HCT116 (cell line): ENCODE data around the gene CDHR5. TPM values are rescaled to one million over a fixed set of nuclear protein-coding genes. Genes with fewer than 3 reads are reported as not detected.

Experiments
- ATAC-seq: fragments of 200-7000 bp; cut with Tn5 transposase; 2 replicates; pipeline ENCODE4 v1.9.1; 2020; ENCODE audit warnings: mild to moderate bottlenecking, moderate library complexity
- BruUV-seq: library from RNA; stranded (reverse); fragments of 400-500 nt; replicated peaks from 2 replicates; lab custom pipeline; 2021; lab: Mats Ljungman, UMichigan
- CTCF ChIA-PET: fragments of 300-600 bp; sonication (Branson Sonifier 250); formaldehyde crosslinking; loops from one replicate; lab custom pipeline; 2021; ENCODE audit warnings: antibody characterized with exemption; lab: Charles Lee
- POLR2A ChIA-PET: fragments of 300-600, 350-600 bp; sonication (Branson Sonifier 250); formaldehyde crosslinking; loops from one replicate; lab custom pipeline; 2021; ENCODE audit warnings: antibody characterized with exemption; lab: Charles Lee
- RAD21 ChIA-PET, 2 experiments: fragments of 300-600 bp; sonication (Branson Sonifier 250); formaldehyde crosslinking; loops; one replicate each; lab custom pipeline; 2023; ENCODE audit warnings: low total read pairs in 2 of 2; ENCODE audit not compliant: uncharacterized antibody in 2 of 2, unreplicated experiment in 2 of 2, low non-redundant PET in 1 of 2; lab: Charles Lee
- DNase-seq: peaks from one replicate; pipeline ENCODE4 v3.0.0-alpha.2; 2010; ENCODE audit warnings: low read depth, low spot score
- H2AFZ ChIP-seq: fragments of 200-600 bp; shearing (Covaris generic), sonication (generic); 2 replicates; pipeline ENCODE4 v1.6.1; 2017; ENCODE audit warnings: low read depth, mixed run types, mixed read lengths, antibody characterized with exemption, low read length; ENCODE audit not compliant: poor library complexity, severe bottlenecking
- H3K27ac ChIP-seq: 2 replicates; pipeline ENCODE4 v1.5.1; 2012; ENCODE audit warnings: low read depth, low read length
- H3K27me3 ChIP-seq: fragments of 200-600 bp; sonication (generic); 2 replicates; pipeline ENCODE4 v1.6.1; 2016; ENCODE audit warnings: mixed run types, low read length, mixed read lengths; ENCODE audit not compliant: insufficient read depth
- H3K36me3 ChIP-seq, 2 experiments: fragments of 200-500 bp in 1 of 2; fragments of 200-600 bp in 1 of 2; sonication (Bioruptor generic) in 1 of 2; sonication (generic) in 1 of 2; 2 replicates each; pipeline versions ENCODE4 v1.5.1 to v1.6.1; 2014 to 2016; ENCODE audit warnings: low read length in 2 of 2, inconsistent platforms in 1 of 2, mixed read lengths in 1 of 2, mixed run types in 1 of 2; ENCODE audit not compliant: insufficient read depth in 2 of 2, control insufficient read depth in 1 of 2
- H3K4me1 ChIP-seq, 2 experiments: fragments of 200-600 bp in 1 of 2; sonication (generic) in 1 of 2; 2 replicates each; pipeline versions ENCODE4 v1.5.1 to v1.6.1; 2012 to 2017; ENCODE audit warnings: low read length in 2 of 2, inconsistent platforms in 1 of 2, mild to moderate bottlenecking in 1 of 2, mixed read lengths in 1 of 2, mixed run types in 1 of 2, moderate library complexity in 1 of 2; ENCODE audit not compliant: insufficient read depth in 2 of 2, control insufficient read depth in 1 of 2
- H3K4me2 ChIP-seq: fragments of 200-600 bp; sonication (generic); 2 replicates; pipeline ENCODE4 v1.6.1; 2017; ENCODE audit warnings: mixed run types, low read length, mixed read lengths
- H3K4me3 ChIP-seq, 2 experiments: fragments of 200-600 bp in 1 of 2; sonication (generic) in 1 of 2; replicated peaks in 1 of 2; 2 replicates each; pipeline ENCODE4 v1.5.1; 2011 to 2016; ENCODE audit warnings: low read length in 2 of 2, control low read depth in 1 of 2, low read depth in 1 of 2, mild to moderate bottlenecking in 1 of 2, mixed read lengths in 1 of 2, mixed run types in 1 of 2
- H3K79me2 ChIP-seq: fragments of 200-600 bp; sonication (generic); 2 replicates; pipeline ENCODE4 v1.6.1; 2017; ENCODE audit warnings: mild to moderate bottlenecking, mixed run types, low read length, moderate library complexity, mixed read lengths; ENCODE audit not compliant: insufficient read depth
- H3K9ac ChIP-seq: fragments of 200-600 bp; sonication (generic); 2 replicates; pipeline ENCODE4 v1.6.1; 2016; ENCODE audit warnings: low read length, mixed read lengths
- H3K9me2 ChIP-seq: fragments of 200-600 bp; sonication (generic), shearing (Covaris generic); 2 replicates; pipeline ENCODE4 v1.6.1; 2017; ENCODE audit warnings: mixed run types, mild to moderate bottlenecking, moderate library complexity; ENCODE audit not compliant: insufficient read depth
- H3K9me3 ChIP-seq, 2 experiments: fragments of 200-500 bp in 1 of 2; fragments of 200-600 bp in 1 of 2; sonication (Bioruptor generic) in 1 of 2; sonication (generic) in 1 of 2; 2 replicates each; pipeline ENCODE4 v1.6.1; 2014 to 2017; ENCODE audit warnings: low read length in 2 of 2, mixed read lengths in 2 of 2, inconsistent platforms in 1 of 2, low read depth in 1 of 2, mild to moderate bottlenecking in 1 of 2, mixed run types in 1 of 2, moderate library complexity in 1 of 2; ENCODE audit not compliant: control insufficient read depth in 1 of 2, insufficient read depth in 1 of 2
- H4K20me1 ChIP-seq: fragments of 200-600 bp; sonication (generic), shearing (Covaris generic); 2 replicates; pipeline ENCODE4 v1.6.1; 2017; ENCODE audit warnings: mixed run types, mild to moderate bottlenecking, moderate library complexity; ENCODE audit not compliant: insufficient read depth
- ATF3 ChIP-seq: IDR thresholded peaks from 2 replicates; pipeline ENCODE4 v1.6.1; 2012
- CEBPB ChIP-seq: IDR thresholded peaks from 2 replicates; pipeline ENCODE4 v1.6.1; 2012; ENCODE audit warnings: low read depth
- EGR1 ChIP-seq: IDR thresholded peaks from 2 replicates; pipeline ENCODE4 v1.6.1; 2012; ENCODE audit warnings: low read depth
- MAX ChIP-seq: IDR thresholded peaks from 2 replicates; pipeline ENCODE4 v1.6.1; 2012
- POLR2AphosphoS5 ChIP-seq: IDR thresholded peaks from 2 replicates; pipeline ENCODE4 v1.6.1; 2011; ENCODE audit warnings: mild to moderate bottlenecking, low read depth, low read length, moderate library complexity
- RAD21 ChIP-seq: IDR thresholded peaks from 2 replicates; pipeline ENCODE4 v1.6.1; 2012; ENCODE audit warnings: low read depth, mild to moderate bottlenecking
- SIN3A ChIP-seq: IDR thresholded peaks from 2 replicates; pipeline ENCODE4 v1.6.1; 2012; ENCODE audit warnings: low read depth
- YY1 ChIP-seq: IDR thresholded peaks from 2 replicates; pipeline ENCODE4 v1.6.1; 2011; ENCODE audit warnings: low read length, low read depth, moderate library complexity, mild to moderate bottlenecking; ENCODE audit not compliant: insufficient replicate concordance; ENCODE audit errors: extremely low read depth
- ZFX ChIP-seq: fragments of 450-650 bp; IDR thresholded peaks from 2 replicates; pipeline ENCODE4 v1.6.1; 2017
- ZNF274 ChIP-seq: fragments of 200-500 bp; sonication (Bioruptor generic); IDR thresholded peaks from 2 replicates; pipeline ENCODE4 v1.6.1; 2014; ENCODE audit warnings: mild to moderate bottlenecking, low read depth, low read length, inconsistent platforms
- intact Hi-C: fragments of 100-400 bp; cut with micrococcal nuclease; formaldehyde crosslinking; loops from 2 replicates; pipeline ENCODE4 v1.10.0; 2022
- total RNA-seq: library from RNA; stranded (reverse); gene quantifications from one replicate; pipeline ENCODE4 v1.2.1, GENCODE V29; 2021; ENCODE audit not compliant: unreplicated experiment
- TF ChIP-seq, protein P1 (sequence below), 3 experiments: fragments of 200-600 bp in 1 of 3; sonication (generic) in 1 of 3; IDR thresholded peaks in 2 of 3; conservative IDR thresholded peaks in 1 of 3; 2 replicates each; pipeline ENCODE4 v1.5.1; 2012 to 2017; ENCODE audit warnings: low read depth in 2 of 3, low read length in 2 of 3, antibody characterized with exemption in 1 of 3, borderline replicate concordance in 1 of 3, control low read depth in 1 of 3, mild to moderate bottlenecking in 1 of 3, mixed read lengths in 1 of 3, mixed run types in 1 of 3, moderate library complexity in 1 of 3; ENCODE audit not compliant: insufficient read depth in 1 of 3
- TF ChIP-seq, protein P2 (sequence below): IDR thresholded peaks from 2 replicates; pipeline ENCODE4 v1.6.1; 2011; ENCODE audit warnings: mild to moderate bottlenecking, low read length, moderate library complexity; ENCODE audit not compliant: insufficient replicate concordance; ENCODE audit errors: extremely low read depth

The CDHR5 gene
- total RNA-seq, 1 experiment from 2014 or later = not detected

DNA sequence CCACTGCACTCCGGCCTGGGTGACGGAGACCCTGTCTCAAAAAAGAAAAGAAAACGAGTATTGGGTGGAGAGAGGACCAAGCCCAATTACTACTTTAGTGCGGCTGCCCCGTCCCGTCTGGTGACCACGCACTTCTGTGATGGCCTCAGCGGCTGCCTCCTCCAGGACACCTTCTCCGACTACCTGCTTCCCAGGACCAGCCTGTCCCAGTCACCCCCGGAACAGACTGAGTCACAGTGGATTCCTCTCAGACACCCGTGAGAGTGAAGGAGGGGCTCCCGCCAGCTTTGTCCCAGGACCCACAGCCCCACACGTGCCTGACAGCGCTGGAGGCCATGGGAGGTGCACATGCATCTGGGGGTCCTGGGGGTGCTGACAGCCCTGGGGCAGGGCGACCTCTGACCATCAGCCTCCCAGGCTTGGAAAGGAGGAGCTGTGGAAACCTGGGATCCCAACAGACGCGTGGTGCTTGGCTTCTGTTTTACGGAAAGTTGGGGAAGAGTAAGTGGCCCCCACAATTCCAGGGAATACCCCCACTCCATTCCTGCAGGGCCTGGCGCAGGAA lies 17.1 kb upstream of the CDHR5 start:
- ChIA-PET POLR2A (no interaction called here), RAD21 (no interaction called here)
- no peak overlapping the region for H3K4me2 ChIP-seq
- H3K4me3 ChIP-seq = no peak overlapping the region
- H3K36me3 ChIP-seq = no peaks in the 10 kb centered on the region; a peak in 1 of 4 replicates
- no peaks in the 10 kb centered on the region for H3K9me3 ChIP-seq
- H2AFZ ChIP-seq = no peak overlapping the region
- no peaks in the 10 kb centered on the region for H3K27me3 ChIP-seq
- no peak for DNase-seq
- H3K4me1 ChIP-seq = no peaks in the 10 kb centered on the region
- H3K9ac ChIP-seq = no peak overlapping the region
- TF ChIP-seq YY1 = no peak
- TF ChIP-seq, protein P1, sequence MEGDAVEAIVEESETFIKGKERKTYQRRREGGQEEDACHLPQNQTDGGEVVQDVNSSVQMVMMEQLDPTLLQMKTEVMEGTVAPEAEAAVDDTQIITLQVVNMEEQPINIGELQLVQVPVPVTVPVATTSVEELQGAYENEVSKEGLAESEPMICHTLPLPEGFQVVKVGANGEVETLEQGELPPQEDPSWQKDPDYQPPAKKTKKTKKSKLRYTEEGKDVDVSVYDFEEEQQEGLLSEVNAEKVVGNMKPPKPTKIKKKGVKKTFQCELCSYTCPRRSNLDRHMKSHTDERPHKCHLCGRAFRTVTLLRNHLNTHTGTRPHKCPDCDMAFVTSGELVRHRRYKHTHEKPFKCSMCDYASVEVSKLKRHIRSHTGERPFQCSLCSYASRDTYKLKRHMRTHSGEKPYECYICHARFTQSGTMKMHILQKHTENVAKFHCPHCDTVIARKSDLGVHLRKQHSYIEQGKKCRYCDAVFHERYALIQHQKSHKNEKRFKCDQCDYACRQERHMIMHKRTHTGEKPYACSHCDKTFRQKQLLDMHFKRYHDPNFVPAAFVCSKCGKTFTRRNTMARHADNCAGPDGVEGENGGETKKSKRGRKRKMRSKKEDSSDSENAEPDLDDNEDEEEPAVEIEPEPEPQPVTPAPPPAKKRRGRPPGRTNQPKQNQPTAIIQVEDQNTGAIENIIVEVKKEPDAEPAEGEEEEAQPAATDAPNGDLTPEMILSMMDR (IDR thresholded peaks at IDR 0.05 in 2 of 3, conservative IDR thresholded peaks at IDR 0.05 in 1 of 3; ENCODE audit: borderline replicate concordance in 1 of 3, insufficient read depth in 1 of 3, low read depth in 2 of 3, low read length in 2 of 3) = no peak
- TF ChIP-seq CEBPB = no peak
- no peak for TF ChIP-seq ZFX
- TF ChIP-seq EGR1 = no peak
- TF ChIP-seq SIN3A = no peak
- no peak for TF ChIP-seq MAX
- no peak for TF ChIP-seq RAD21
- TF ChIP-seq, protein P2, sequence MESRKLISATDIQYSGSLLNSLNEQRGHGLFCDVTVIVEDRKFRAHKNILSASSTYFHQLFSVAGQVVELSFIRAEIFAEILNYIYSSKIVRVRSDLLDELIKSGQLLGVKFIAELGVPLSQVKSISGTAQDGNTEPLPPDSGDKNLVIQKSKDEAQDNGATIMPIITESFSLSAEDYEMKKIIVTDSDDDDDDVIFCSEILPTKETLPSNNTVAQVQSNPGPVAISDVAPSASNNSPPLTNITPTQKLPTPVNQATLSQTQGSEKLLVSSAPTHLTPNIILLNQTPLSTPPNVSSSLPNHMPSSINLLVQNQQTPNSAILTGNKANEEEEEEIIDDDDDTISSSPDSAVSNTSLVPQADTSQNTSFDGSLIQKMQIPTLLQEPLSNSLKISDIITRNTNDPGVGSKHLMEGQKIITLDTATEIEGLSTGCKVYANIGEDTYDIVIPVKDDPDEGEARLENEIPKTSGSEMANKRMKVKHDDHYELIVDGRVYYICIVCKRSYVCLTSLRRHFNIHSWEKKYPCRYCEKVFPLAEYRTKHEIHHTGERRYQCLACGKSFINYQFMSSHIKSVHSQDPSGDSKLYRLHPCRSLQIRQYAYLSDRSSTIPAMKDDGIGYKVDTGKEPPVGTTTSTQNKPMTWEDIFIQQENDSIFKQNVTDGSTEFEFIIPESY = no peak
- no peak for TF ChIP-seq ZNF274
- no peak for TF ChIP-seq ATF3
- TF ChIP-seq POLR2AphosphoS5 = no peak
- TF ChIP-seq, all 23 proteins: peak for 0
- CTCF ChIA-PET = no interaction called here
- BruUV-seq = no TSS peak
- Histone ChIP-seq H3K79me2 (no peaks in the 10 kb centered on the region), H4K20me1 (no peaks in the 10 kb centered on the region), H3K27ac (no peak overlapping the region), H3K9me2 (no peaks in the 10 kb centered on the region)
- intact Hi-C loops = no loop called here
- ATAC-seq = no peak
